Retina (tissue), 1 donor: ENCODE data around the gene AMN1.
A peak's percentile ranks its signal among the peaks of the same experiment; 100 is the strongest.
"Not testable (repeated sequence)": the region's sequence is repeated elsewhere in the genome, so short reads cannot be mapped to it uniquely, and the experiment has no call there.

Experiments
- DNase-seq: peaks from one replicate; pipeline ENCODE4 v3.0.0-alpha.2; 2016

Gene AMN1

DNA sequence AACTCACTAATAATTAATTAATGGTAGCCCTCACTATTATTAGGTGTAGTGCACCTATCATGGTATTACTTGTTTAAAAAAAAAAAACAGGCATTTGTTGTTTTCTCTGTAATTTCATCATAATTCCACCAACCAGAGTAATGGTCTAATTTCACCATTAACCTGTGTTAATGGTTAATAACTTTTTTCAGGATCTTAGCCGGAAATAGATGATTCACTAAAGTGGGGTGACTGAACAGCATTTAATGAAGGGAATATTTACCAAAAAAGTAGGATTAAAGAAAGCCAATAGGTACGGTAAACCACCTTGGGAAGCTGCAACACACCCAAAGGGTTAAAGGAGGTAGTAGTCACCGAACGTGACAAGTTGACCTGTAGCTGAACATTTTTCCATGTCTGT lies 56.3 kb downstream of the AMN1 start:
- DNase-seq: no peak

DNA sequence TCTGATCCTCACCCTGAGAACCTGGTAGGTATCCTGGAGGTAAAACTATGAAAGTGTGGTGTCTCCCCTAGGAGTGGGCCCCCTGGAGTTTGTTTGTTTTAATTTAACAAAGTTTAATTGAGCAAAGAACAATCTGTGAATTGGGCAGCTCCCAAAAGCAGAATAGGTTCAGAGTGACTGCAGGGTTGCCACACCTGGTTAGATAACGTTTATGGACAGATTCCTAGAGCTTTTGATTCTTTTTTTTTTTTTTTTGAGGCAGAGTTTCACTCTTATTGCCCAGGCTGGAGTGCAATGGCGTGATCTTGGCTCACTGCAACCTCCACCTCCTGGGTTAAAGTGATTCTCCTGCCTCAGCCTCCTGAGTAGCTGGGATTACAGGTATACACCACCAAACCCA lies 59.2 kb downstream of the AMN1 start:
- not testable (repeated sequence) for DNase-seq

DNA sequence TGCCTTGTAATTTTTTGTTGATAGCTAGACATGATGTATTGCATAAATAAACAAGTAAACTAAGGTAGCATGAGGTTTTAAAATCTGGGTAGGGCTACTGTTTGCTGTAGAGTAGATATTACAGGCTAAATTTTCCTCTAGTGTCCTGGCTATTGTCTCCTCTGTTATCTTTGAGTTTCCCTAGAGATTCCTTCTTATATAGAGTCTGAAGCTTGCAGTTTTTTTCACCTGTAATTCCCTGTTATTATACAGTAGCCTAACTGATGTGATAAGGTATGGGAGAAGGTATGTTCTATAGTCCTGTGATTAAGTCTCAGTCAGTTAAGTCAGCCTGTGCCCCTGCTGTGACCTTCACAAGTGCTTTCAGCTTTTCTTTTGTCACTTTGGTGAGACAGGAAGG lies 59.8 kb downstream of the AMN1 start:
- DNase-seq: no peak

DNA sequence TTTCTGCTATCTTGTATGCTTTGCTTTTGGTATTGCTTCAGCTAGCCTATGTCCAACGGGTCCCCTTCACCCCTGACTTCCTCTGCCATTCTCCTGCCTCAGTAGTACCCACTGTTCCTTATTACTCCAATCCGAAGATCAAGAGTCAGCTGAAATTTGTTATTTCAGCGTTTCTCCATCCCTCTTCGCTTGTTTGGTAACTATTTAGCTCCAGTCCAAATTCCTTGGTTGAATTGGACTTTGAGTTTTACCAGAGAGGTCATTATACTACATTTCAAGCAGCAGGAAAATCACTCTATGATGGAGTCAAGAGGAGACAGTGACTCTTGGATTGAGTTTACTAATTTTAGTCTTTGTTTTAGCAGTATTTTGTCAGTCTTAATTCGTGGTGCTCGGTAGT lies 64.8 kb downstream of the AMN1 start:
- DNase-seq: no peak

DNA sequence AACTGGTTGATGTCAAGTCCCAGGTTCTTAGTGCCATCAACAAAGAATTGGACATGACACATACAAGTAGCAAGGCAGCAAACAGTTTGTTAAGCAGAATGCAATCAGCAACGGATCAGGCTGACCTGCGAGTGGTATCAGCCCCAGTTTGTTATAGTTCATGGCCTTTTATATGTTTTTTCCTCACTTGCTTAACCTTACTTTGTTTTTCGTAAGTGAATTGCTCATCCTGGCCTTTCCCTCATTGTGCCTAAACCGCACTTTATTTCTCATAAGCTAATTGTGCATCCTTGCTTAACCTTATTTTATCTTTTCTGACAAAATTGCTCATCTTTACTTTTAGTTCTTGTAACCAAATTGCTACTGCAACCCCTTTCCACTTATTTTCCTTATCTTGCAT lies 65.2 kb downstream of the AMN1 start:
- no peak for DNase-seq

GRCh38 chr12:31662176-31662849 lies 66.5 kb downstream of the AMN1 start:
- DNase-seq: no peak

DNA sequence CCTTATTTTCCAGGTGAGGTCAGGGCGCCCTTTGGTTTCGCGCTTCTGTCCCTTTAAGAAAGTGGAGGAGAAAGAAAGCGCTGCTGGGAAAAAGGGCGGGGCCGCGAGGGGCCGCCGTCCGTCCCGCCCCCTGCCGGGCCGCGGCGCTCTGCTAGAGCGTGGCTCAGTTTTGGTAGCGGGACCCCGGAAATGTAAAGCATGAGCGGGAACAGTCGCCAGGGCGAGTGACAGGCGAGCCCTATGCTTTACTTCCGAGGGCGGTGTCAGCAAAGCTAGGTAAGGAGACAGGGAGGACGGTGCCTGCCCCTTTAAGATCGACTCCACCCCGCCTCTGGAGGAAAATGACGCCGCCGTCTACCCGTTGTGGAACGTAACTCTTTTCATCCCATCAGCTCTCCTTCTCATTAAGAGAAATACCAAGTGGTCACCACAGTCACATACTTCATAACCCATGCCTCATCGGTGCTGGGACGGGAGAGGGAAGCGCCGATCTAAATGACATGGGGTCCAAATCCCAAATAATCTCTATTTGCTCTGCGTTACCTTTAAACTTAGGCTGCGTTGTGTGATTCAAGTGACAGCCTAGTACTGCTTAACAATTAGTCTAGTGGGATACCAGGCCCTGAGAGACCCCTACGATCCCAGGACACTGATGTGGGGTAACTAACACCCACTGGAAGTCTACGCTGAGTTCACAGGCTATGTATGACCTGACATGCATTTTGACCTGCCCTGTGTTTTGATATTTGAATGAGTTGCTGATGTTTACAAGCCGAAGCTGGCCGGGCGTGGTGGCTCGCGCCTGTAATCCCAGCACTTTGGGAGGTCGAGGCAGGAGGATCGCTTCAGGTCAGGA lies 69.5 kb downstream of the AMN1 start, which contains the start of gene ETFBKMT:
TSS of gene ETFBKMT (plus strand) at position 602 of the 856 bp plus-strand sequence. CDS start 2,266 bp downstream, outside the sequence.
- peak; percentile 97 for DNase-seq

DNA sequence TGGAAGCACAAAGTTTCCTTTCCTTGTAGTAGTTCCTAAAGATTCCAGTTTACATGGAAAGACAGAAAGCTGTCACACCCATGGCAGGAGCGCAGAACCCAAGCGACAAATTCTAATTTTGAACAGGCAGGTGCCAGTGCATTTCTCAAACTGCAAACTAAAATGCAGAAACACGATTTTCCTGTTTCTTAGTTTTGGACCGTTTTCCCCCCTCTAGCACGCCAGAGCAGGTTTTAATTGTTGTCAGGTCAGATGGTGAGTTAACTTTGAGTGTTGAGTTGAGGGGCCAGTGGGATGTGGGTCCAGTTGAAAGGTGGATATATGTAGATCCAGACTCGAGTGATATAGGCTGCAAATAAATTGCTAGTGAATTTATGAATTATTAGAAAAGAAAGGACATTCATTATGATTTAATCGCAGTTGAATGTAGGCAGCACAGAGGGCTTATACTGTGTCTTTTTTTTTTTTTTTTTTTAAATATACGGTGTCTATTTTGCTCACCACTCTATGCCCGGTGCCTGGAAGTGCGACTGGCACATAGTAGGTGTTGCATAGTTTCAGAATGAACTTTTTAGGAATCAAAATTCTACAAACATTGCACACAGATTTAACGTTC lies 70.2 kb downstream of the AMN1 start:
- DNase-seq: no peak

- no peak for DNase-seq
Measured at GRCh38 chr12:31655792-31656191, 73.0 kb downstream of the AMN1 start.

DNA sequence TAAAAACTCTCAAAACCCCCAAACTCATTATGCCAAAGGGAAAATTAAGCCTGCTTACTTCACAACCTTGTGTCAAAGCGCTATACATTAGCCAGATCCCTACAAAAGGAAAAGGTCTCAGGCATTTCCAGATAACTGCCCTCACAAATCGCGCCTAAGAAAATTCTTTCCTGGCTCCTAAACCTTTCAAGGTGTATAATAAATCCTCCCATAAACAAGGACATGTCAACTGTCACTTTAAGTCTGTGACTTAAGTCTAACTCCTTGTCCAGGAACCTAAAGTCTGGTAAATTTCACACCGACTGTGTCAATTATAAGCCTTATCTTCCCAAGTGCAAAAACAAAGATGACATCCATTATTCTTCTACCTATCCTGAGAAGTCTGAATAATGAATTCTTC lies 73.6 kb downstream of the AMN1 start:
- DNase-seq: no peak

DNA sequence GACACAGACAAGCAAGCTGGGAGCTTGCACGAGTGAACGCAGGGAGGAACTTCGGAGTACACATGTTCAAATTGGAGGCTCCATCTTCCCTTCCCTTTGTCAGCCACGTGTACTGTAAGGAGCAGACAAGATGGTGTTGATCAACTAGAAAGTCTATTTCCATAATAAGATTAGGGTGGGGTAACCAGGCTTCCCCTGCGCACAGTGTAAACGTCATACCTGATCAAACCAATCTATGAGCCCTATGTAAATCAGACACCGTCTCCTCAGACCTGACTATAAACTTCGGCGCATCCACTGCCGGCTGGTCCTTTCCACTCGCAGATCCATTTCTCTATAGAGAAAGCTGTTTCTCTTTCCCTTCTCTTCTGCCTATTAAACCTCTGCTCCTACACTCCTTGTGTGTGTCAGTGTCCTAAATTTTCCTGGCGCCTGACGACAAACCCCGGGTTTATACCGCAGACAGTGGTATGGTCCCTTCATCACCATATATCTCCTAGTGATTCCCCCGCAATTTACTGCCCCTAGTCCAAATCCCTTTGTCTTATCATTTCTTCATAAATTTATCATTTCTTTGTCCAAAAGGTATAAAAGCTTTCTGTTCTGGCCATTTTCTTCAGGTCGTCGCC lies 76.8 kb downstream of the AMN1 start:
- DNase-seq: no peak

DNA sequence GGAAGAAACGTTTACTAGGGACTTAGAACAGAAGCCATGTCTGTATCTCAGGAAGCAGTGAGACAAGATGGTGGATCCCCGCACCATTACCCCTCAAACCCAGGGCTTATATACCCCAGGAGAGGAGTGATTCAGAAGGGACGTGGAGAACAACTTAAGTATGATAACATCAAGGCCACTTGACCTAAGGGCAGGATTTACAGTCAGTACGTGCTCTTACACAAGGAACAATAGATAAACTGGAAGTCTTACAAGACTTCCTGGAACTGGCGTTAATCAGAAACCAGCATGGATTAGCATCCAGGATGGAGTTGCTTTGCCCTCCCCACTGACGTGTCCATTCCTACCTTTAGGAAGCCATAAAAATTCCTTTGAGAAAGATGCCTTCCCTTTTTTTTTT lies 77.9 kb downstream of the AMN1 start:
- DNase-seq: no peak

GRCh38 chr12:31647086-31647491 lies 81.7 kb downstream of the AMN1 start:
- no peak for DNase-seq

DNA sequence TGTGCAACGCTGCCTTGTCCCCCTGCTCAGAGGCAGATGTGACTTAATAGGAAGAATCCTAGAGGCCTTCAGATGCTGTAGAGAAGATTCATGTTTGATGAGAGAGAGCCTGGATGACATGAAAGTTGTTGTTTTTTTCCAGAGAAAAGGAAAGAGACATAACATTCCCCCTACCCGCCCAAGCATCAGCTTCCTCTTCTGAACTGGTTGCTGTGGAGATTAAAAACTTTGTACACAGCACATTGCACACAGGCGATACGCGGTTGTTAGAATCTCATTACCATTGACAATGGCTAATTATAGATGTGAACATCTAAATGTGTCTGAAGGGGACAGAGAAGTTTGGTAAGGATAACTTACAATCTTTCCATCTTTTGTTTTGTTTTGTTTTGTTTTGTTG lies 82.9 kb downstream of the AMN1 start:
- no peak for DNase-seq

DNA sequence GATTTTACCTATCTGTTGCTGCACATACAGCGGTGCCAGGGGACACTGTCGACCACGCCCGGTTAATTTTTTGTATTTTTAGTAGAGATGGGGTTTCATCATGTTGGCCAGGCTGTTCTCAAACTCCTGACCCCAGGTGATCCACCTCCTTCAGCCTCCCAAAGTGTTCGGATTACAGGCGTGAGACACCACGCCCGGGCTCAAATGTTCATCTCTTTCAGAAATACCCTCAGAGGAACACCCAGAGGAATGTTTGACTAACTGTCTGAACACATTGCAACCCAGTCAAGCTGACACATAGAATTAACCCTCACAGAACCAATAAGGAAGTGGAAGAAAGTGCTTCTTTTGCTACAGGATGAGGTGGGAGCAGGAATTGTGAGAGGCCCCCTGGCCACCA lies 84.3 kb downstream of the AMN1 start:
- peak; percentile 39 for DNase-seq

DNA sequence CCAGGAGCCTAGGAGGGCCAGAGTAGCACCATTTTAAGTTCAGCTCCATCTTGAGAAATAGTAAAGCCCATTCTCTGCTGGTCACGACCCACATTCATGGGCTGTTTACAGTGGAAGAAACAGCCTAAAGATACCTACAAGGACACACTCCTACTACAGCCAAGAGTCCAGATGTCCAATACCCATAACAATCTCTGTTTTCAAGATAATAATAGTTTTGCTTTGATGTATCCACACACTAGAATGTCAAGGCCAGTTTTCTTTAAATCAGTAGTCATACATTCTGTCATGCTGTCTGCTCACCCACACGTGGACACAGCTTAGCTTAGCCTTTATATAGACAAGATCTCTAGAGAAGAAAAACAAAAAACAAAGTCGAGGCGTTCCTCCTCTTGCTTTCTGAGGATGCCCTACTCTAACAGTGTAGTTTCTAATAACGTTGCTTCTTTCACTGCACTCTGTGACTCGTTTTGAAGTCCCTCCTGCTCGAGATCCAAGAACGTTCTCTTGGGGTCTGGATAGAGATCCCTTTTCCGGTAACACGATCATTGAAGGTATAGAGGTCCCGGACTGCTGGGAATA lies 87.2 kb downstream of the AMN1 start:
- no peak for DNase-seq

DNA sequence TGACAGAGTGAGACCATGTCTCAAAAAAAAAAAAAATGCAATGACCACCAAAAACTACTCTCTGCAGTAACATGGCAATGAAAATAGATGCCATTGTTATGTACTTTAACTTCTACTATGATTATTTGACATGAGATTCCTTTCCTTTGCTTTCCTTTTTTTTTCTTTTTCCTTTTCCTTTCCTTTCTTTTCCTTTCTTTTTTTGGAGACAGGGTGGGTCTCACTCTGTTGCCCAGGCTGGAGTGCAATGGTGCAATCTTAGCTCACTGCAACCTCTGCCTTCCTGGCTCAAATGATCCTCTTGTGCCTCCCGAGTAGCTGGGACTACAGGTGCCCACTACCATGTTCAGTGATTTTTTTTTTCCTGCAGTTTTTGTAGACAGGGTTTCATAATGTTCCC lies 94.2 kb downstream of the AMN1 start:
- DNase-seq: no peak

- DNase-seq: no peak
Measured at GRCh38 chr12:31633464-31633863, 95.4 kb downstream of the AMN1 start.

- DNase-seq: no peak
Measured at GRCh38 chr12:31631809-31632208, 97.0 kb downstream of the AMN1 start.

DNA sequence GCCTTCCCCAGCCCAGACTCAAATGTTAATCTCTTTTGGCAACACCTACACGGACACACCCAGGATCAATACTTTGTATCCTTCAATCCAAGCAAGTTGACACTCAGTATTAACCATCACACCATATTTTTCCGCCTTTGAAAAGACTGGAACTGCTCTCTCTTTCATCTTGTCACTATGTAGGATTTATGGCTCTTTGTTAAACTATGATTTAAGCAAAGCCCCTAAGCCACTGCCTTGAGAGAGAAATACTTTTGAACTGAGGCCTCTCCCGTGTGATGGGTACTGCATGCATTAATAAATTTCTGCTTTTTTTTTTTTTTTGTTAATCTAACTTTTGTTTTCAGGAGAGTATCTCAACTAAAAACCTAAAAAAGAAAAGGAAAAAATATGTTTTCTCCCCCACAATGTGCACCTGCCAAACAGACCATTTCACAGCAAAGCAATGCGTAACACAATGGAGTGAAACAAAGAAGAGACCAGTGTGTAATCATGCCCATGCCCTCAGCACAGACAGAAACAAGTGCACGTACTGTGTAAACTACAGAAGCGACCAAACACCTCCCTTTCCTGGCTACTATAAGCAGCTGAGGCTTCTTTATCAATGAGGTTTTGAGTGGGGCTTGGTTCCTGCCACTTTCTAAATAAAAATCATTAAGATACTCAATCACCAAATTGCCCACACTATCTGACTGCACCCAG lies 97.6 kb downstream of the AMN1 start:
- DNase-seq: no peak

GRCh38 chr12:31629756-31630732 lies 98.8 kb downstream of the AMN1 start:
- DNase-seq: no peak
